ENCODE results near the gene MRPL18.
"Not testable (repeated sequence)": the region's sequence is repeated elsewhere in the genome, so short reads cannot be mapped to it uniquely, and the experiment has no call there.

MRPL18 gene

DNA sequence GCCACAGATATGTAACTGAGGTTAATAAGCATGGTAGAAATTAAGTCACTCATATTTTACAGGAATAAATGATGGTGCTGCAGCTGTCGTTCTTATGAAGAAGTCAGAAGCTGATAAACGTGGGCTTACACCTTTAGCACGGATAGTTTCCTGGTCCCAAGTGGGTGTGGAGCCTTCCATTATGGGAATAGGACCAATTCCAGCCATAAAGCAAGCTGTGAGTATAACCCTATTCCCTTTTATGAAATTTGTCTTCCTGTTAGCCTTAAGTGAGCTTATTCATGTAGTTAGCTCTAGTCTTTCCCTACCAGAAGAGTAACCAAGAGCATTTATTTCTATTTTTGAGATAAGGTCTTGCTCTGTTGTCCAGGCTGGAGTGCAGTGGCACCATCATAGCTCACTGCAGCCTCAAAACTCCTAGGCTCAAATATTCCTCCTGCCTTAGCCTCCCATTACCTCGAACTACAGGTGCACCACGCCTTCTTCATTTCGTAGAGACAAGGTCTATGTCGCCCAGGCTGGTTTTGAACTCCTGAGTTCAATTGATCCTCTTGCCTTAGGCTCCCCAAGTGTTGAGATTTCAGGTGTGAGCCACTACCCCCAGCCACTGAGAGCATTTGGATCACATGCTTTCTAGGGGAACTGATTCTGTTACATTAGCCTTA lies 12.9 kb upstream of the MRPL18 start:
- Histone ChIP-seq H3K36me3 (ENCODE audit: control insufficient read depth, insufficient read depth, low read length) (peaks cover 89% of the 10 kb centered on the region), H3K4me1 (ENCODE audit: control insufficient read depth, insufficient read depth, low read length, poor library complexity, severe bottlenecking) (no peaks in the 10 kb centered on the region), H3K4me3 (ENCODE audit: extremely low read depth, insufficient read depth, low read length, poor library complexity, severe bottlenecking) (no peak overlapping the region), H3K27ac (ENCODE audit: low read depth, low read length, severe bottlenecking) (no peak overlapping the region), H3K9me3 (ENCODE audit: control insufficient read depth, low read length) (no peaks in the 10 kb centered on the region)
- 94 to 96% methylated on average over 7 of the region's 7 CpGs for WGBS, 2 experiments (ENCODE audit: insufficient coverage in 2 of 2)

- peaks cover 88% of the 10 kb centered on the region for H3K36me3 ChIP-seq (ENCODE audit: control insufficient read depth, insufficient read depth, low read length)
- WGBS, 2 experiments (ENCODE audit: insufficient coverage in 2 of 2) = no CpG with 5 or more reads among the region's 1 CpG
- H3K4me3 ChIP-seq (ENCODE audit: extremely low read depth, insufficient read depth, low read length, poor library complexity, severe bottlenecking) = no peak overlapping the region
- H3K4me1 ChIP-seq (ENCODE audit: control insufficient read depth, insufficient read depth, low read length, poor library complexity, severe bottlenecking) = no peaks in the 10 kb centered on the region
- no peaks in the 10 kb centered on the region for H3K9me3 ChIP-seq (ENCODE audit: control insufficient read depth, low read length)
- no peak overlapping the region for H3K27ac ChIP-seq (ENCODE audit: low read depth, low read length, severe bottlenecking)
Observed at GRCh38 chr6:159778131-159778530, 12.1 kb upstream of the MRPL18 start.

- no peak overlapping the region for H3K27ac ChIP-seq (ENCODE audit: low read depth, low read length, severe bottlenecking)
- no peaks in the 10 kb centered on the region for H3K9me3 ChIP-seq (ENCODE audit: control insufficient read depth, low read length)
- no peak overlapping the region for H3K4me3 ChIP-seq (ENCODE audit: extremely low read depth, insufficient read depth, low read length, poor library complexity, severe bottlenecking)
- 89 to 100% methylated on average over 1 of the region's 3 CpGs for WGBS, 2 experiments (ENCODE audit: insufficient coverage in 2 of 2)
- H3K4me1 ChIP-seq (ENCODE audit: control insufficient read depth, insufficient read depth, low read length, poor library complexity, severe bottlenecking) = no peaks in the 10 kb centered on the region
- H3K36me3 ChIP-seq (ENCODE audit: control insufficient read depth, insufficient read depth, low read length) = peaks cover 90% of the 10 kb centered on the region
Observed at GRCh38 chr6:159778542-159779103, 11.6 kb upstream of the MRPL18 start.

DNA sequence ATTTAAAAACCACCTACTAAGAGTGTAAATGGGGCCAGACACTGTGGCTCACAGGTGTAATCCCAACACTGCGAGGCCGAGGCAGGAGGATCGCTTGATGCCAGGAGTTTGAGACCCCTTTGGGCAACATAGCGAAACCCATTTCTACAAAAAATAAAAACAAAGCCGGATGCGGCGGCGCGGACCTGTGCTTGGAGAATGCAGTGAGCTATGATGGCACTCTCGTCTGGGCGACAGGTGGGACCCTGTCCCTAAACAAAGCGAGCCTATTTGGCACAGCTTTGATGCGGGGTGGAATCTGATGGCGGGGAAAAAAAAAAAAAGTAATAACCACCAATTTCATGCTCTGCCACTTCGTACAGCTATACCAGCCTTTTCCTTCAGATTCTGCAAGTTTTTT lies 2.0 kb upstream of the MRPL18 start:
- H3K4me3 ChIP-seq (ENCODE audit: extremely low read depth, insufficient read depth, low read length, poor library complexity, severe bottlenecking) = peak overlapping the region; percentile 99
- peaks cover 5% of the 10 kb centered on the region for H3K4me1 ChIP-seq (ENCODE audit: control insufficient read depth, insufficient read depth, low read length, poor library complexity, severe bottlenecking)
- no peaks in the 10 kb centered on the region for H3K9me3 ChIP-seq (ENCODE audit: control insufficient read depth, low read length)
- no peak overlapping the region for H3K27ac ChIP-seq (ENCODE audit: low read depth, low read length, severe bottlenecking)
- peaks cover 62% of the 10 kb centered on the region for H3K36me3 ChIP-seq (ENCODE audit: control insufficient read depth, insufficient read depth, low read length)
- 6 to 26% methylated on average over 6 to 9 of the region's 15 CpGs for WGBS, 2 experiments (ENCODE audit: insufficient coverage in 2 of 2)

- Histone ChIP-seq H3K36me3 (ENCODE audit: control insufficient read depth, insufficient read depth, low read length) (peaks cover 62% of the 10 kb centered on the region), H3K4me1 (ENCODE audit: control insufficient read depth, insufficient read depth, low read length, poor library complexity, severe bottlenecking) (peaks cover 5% of the 10 kb centered on the region), H3K27ac (ENCODE audit: low read depth, low read length, severe bottlenecking) (peak overlapping the region; percentile 82), H3K4me3 (ENCODE audit: extremely low read depth, insufficient read depth, low read length, poor library complexity, severe bottlenecking) (peak overlapping the region; percentile 99), H3K9me3 (ENCODE audit: control insufficient read depth, low read length) (no peaks in the 10 kb centered on the region)
- 0 to 1% methylated on average over 47 to 59 of the region's 60 CpGs for WGBS, 2 experiments (ENCODE audit: insufficient coverage in 2 of 2)
Observed at GRCh38 chr6:159788753-159789376, 1.4 kb upstream of the MRPL18 start.

GRCh38 chr6:159789377-159790148 lies 704 bp upstream of the MRPL18 start, which contains the start of gene TCP1:
Gene TCP1 (minus strand): TSS chr6:159789602. CDS start chr6:159789468, 134 bp downstream.
- H3K27ac ChIP-seq (ENCODE audit: low read depth, low read length, severe bottlenecking) = peak within 1 kb of the TSS; percentile 96
- whole genome bisulfite sequencing, 2 experiments (ENCODE audit: insufficient coverage in 2 of 2) = 1% methylated on average over 35 to 53 of the region's 64 CpGs
- no peaks in the 10 kb centered on the region for H3K9me3 ChIP-seq (ENCODE audit: control insufficient read depth, low read length)
- peaks cover 59% of the 10 kb centered on the region for H3K36me3 ChIP-seq (ENCODE audit: control insufficient read depth, insufficient read depth, low read length)
- peak within 1 kb of the TSS; percentile 99 for H3K4me3 ChIP-seq (ENCODE audit: extremely low read depth, insufficient read depth, low read length, poor library complexity, severe bottlenecking)
- H3K4me1 ChIP-seq (ENCODE audit: control insufficient read depth, insufficient read depth, low read length, poor library complexity, severe bottlenecking) = peaks cover 5% of the 10 kb centered on the region

- peak overlapping the region; percentile 99 for H3K4me3 ChIP-seq (ENCODE audit: extremely low read depth, insufficient read depth, low read length, poor library complexity, severe bottlenecking)
- H3K27ac ChIP-seq (ENCODE audit: low read depth, low read length, severe bottlenecking) = peak overlapping the region; percentile 96
- peaks cover 5% of the 10 kb centered on the region for H3K4me1 ChIP-seq (ENCODE audit: control insufficient read depth, insufficient read depth, low read length, poor library complexity, severe bottlenecking)
- 18 to 21% methylated on average over 16 to 17 of the region's 18 CpGs for WGBS, 2 experiments (ENCODE audit: insufficient coverage in 2 of 2)
- peaks cover 55% of the 10 kb centered on the region for H3K36me3 ChIP-seq (ENCODE audit: control insufficient read depth, insufficient read depth, low read length)
- no peaks in the 10 kb centered on the region for H3K9me3 ChIP-seq (ENCODE audit: control insufficient read depth, low read length)
Observed at GRCh38 chr6:159790956-159791598, 810 bp downstream of the MRPL18 start.

DNA sequence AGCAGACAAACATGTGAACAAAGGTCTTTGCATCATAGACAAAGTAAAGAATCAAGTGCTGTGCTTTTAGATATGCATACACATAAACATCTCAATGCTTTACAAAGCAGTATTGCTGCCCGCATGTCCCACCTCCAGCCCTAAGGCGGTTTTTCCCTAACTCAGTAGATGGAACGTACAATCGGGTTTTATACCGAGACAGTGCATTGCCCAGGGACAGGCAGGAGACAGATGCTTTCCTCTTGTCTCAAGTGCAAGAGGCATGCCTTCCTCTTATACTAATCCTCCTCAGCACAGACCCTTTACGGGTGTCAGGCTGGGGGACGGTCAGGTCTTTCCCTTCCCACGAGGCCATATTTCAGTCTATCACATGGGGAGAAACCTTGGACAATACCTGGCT lies 4.7 kb downstream of the MRPL18 start:
- not testable (repeated sequence) for H3K4me3 ChIP-seq (ENCODE audit: extremely low read depth, insufficient read depth, low read length, poor library complexity, severe bottlenecking); H3K4me1 ChIP-seq (ENCODE audit: control insufficient read depth, insufficient read depth, low read length, poor library complexity, severe bottlenecking); H3K27ac ChIP-seq (ENCODE audit: low read depth, low read length, severe bottlenecking); H3K9me3 ChIP-seq (ENCODE audit: control insufficient read depth, low read length)
- WGBS, 2 experiments (ENCODE audit: insufficient coverage in 2 of 2) = 94 to 100% methylated on average over 3 to 7 of the region's 8 CpGs
- H3K36me3 ChIP-seq (ENCODE audit: control insufficient read depth, insufficient read depth, low read length) = peaks cover 70% of the 10 kb centered on the region

GRCh38 chr6:159797554-159797953 lies 7.3 kb downstream of the MRPL18 start:
- no CpG with 5 or more reads among the region's 1 CpG for WGBS, 2 experiments (ENCODE audit: insufficient coverage in 2 of 2)
- Histone ChIP-seq H3K9me3 (ENCODE audit: control insufficient read depth, low read length) (no peaks in the 10 kb centered on the region), H3K27ac (ENCODE audit: low read depth, low read length, severe bottlenecking) (no peak overlapping the region), H3K4me3 (ENCODE audit: extremely low read depth, insufficient read depth, low read length, poor library complexity, severe bottlenecking) (no peak overlapping the region), H3K4me1 (ENCODE audit: control insufficient read depth, insufficient read depth, low read length, poor library complexity, severe bottlenecking) (no peaks in the 10 kb centered on the region), H3K36me3 (ENCODE audit: control insufficient read depth, insufficient read depth, low read length) (peaks cover 64% of the 10 kb centered on the region)

GRCh38 chr6:159800141-159800865 lies 10.0 kb downstream of the MRPL18 start, which contains the start of gene PNLDC1:
Gene PNLDC1 (plus strand): TSS chr6:159800276. CDS start chr6:159800308, 32 bp downstream.
- Histone ChIP-seq H3K4me1 (ENCODE audit: control insufficient read depth, insufficient read depth, low read length, poor library complexity, severe bottlenecking) (no peaks in the 10 kb centered on the region), H3K27ac (ENCODE audit: low read depth, low read length, severe bottlenecking) (no peak within 1 kb of the TSS), H3K36me3 (ENCODE audit: control insufficient read depth, insufficient read depth, low read length) (peaks cover 44% of the 10 kb centered on the region), H3K4me3 (ENCODE audit: extremely low read depth, insufficient read depth, low read length, poor library complexity, severe bottlenecking) (no peak within 1 kb of the TSS), H3K9me3 (ENCODE audit: control insufficient read depth, low read length) (no peaks in the 10 kb centered on the region)
- WGBS, 2 experiments (ENCODE audit: insufficient coverage in 2 of 2) = 92 to 94% methylated on average over 30 to 48 of the region's 50 CpGs
